ENCODE measurements around the gene CCL21. TPM values are rescaled to one million over a fixed set of nuclear protein-coding genes. Genes with fewer than 3 reads are reported as not detected.
A peak's percentile ranks its signal among the peaks of the same experiment; 100 is the strongest.

The CCL21 gene
- polyA plus RNA-seq, 2 of the 4 experiments (the other 2 are of a cell fraction), result not detected

- peak; percentile 79 for TF ChIP-seq CTCF (IDR thresholded peaks at IDR 0.05)
- no peak for TF ChIP-seq PHF8 (IDR thresholded peaks at IDR 0.05; ENCODE audit: borderline replicate concordance, low read depth)
- no peak for TF ChIP-seq FOSL2 (IDR thresholded peaks at IDR 0.05)
- no peak for TF ChIP-seq FOSL2 (CRISPR knock-in tag; IDR thresholded peaks at IDR 0.05)
These were observed 34.8 kb downstream of the CCL21 start (continued) for GRCh38 chr9:34675048-34675714.

- WGBS (ENCODE audit: missing lambda C conversion rate), result 65% methylated on average over 3 of the region's 3 CpGs
- H3K27ac ChIP-seq, result no peak overlapping the region
- CTCF ChIA-PET, result interaction anchor here (0.8 to 4.7 kb wide), 9 partner anchors 8 to 225 kb away, joined by 3 to 65 read pairs (median 4); partner anchors contain the start of gene CCL21
- no peak overlapping the region for H3K4me3 ChIP-seq
- no peak for TF ChIP-seq FOXS1 (CRISPR knock-in tag; IDR thresholded peaks at IDR 0.05)
- TF ChIP-seq USF2 (IDR thresholded peaks at IDR 0.05), result no peak
- TF ChIP-seq CEBPB (IDR thresholded peaks at IDR 0.05), result no peak
- TF ChIP-seq GATA3 (IDR thresholded peaks at IDR 0.05; ENCODE audit: borderline replicate concordance), result no peak
- no peak for TF ChIP-seq CBX8 (IDR thresholded peaks at IDR 0.05)
- TF ChIP-seq ESRRA (IDR thresholded peaks at IDR 0.05; ENCODE audit: borderline replicate concordance, low read length), result no peak
- no peak for TF ChIP-seq RARB (CRISPR knock-in tag; IDR thresholded peaks at IDR 0.05)
- no peak for TF ChIP-seq ZC3H11A (IDR thresholded peaks at IDR 0.05)
- TF ChIP-seq HMGXB4 (CRISPR knock-in tag; IDR thresholded peaks at IDR 0.05; ENCODE audit: borderline replicate concordance), result no peak
- no peak for TF ChIP-seq E2F6 (IDR thresholded peaks at IDR 0.05; ENCODE audit: borderline replicate concordance, low read depth)
- no peak for TF ChIP-seq HOXB5 (CRISPR knock-in tag; IDR thresholded peaks at IDR 0.05)
- H3K4me2 ChIP-seq, result no peak overlapping the region
- H3K4me1 ChIP-seq, result no peaks in the 10 kb centered on the region
- no peak for ATAC-seq
- POLR2A ChIA-PET, result no interaction called here
- 0 out of 3 replicates have a peak, but pooled peaks cover 4% of the 10 kb centered on the region for H3K9me3 ChIP-seq
- no peak for FAIRE-seq
- no peak for DNase-seq (ENCODE audit: low read depth in 1 of 2, low spot score in 1 of 2)
These were observed 35.5 kb downstream of the CCL21 start for GRCh38 chr9:34674440-34674839.

GRCh38 chr9:34671307-34671706, 38.6 kb downstream of the CCL21 start:
- 86% methylated on average over 1 of the region's 1 CpG for WGBS (ENCODE audit: missing lambda C conversion rate)
- no peak overlapping the region for H3K27ac ChIP-seq
- no peak for FAIRE-seq
- H3K4me1 ChIP-seq, result no peaks in the 10 kb centered on the region
- DNase-seq (ENCODE audit: low read depth in 1 of 2, low spot score in 1 of 2), result no peak
- H3K4me2 ChIP-seq, result no peak overlapping the region
- H3K4me3 ChIP-seq, result no peak overlapping the region
- CTCF ChIA-PET, result interaction anchor here (0.6 to 3.8 kb wide), 4 partner anchors 10 to 974 kb away, joined by 3 to 23 read pairs (median 8); no protein-coding TSS in a partner anchor
- no peak for ATAC-seq
- H3K9me3 ChIP-seq, result 0 out of 3 replicates have a peak, but pooled peaks cover 4% of the 10 kb centered on the region
- POLR2A ChIA-PET, result no interaction called here
- TF ChIP-seq RARB (CRISPR knock-in tag; IDR thresholded peaks at IDR 0.05) (no peak), MYC (IDR thresholded peaks at IDR 0.05; ENCODE audit: borderline replicate concordance, low read length) (no peak), HES2 (IDR thresholded peaks at IDR 0.05) (no peak), HMGXB4 (CRISPR knock-in tag; IDR thresholded peaks at IDR 0.05; ENCODE audit: borderline replicate concordance) (no peak), NFE2L2 (conservative IDR thresholded peaks at IDR 0.05; ENCODE audit: low read length) (no peak), KDM5A (IDR thresholded peaks at IDR 0.05) (no peak), ATOH8 (CRISPR knock-in tag; IDR thresholded peaks at IDR 0.05; ENCODE audit: low read depth) (no peak), EHF (CRISPR knock-in tag; IDR thresholded peaks at IDR 0.05) (no peak), MAFK (IDR thresholded peaks at IDR 0.05; ENCODE audit: partially characterized antibody) (no peak), POLR2A (IDR thresholded peaks at IDR 0.05; ENCODE audit: low read length) (no peak), HOXB13 (CRISPR knock-in tag; IDR thresholded peaks at IDR 0.05; ENCODE audit: low read depth) (no peak), CBX2 (IDR thresholded peaks at IDR 0.05; ENCODE audit: borderline replicate concordance, low read depth) (no peak), ZC3H11A (IDR thresholded peaks at IDR 0.05) (no peak), SMC3 (IDR thresholded peaks at IDR 0.05) (no peak)
